Measurements from ENCODE around the gene ASNSD1. TPM values are rescaled to one million over a fixed set of nuclear protein-coding genes. Genes with fewer than 3 reads are reported as not detected.

ASNSD1 gene
- total RNA-seq, 1 experiment from 2014 or later = 48.5 TPM

- Histone ChIP-seq H2BK20ac (ENCODE audit: low read depth, low read length, poor library complexity, severe bottlenecking) (no peak overlapping the region), H2AFZ (ENCODE audit: low read length) (no peak overlapping the region), H2AK5ac (ENCODE audit: insufficient read length, low read length) (no peak overlapping the region), H3K18ac (ENCODE audit: insufficient read length, low read depth, low read length) (no peak overlapping the region), H4K20me1 (ENCODE audit: control insufficient read depth, insufficient read depth, insufficient read length) (no peaks in the 10 kb centered on the region), H3K56ac (ENCODE audit: insufficient read length, low read depth, low read length) (no peak overlapping the region), H3K4me1 (ENCODE audit: insufficient read depth, low read length) (no peaks in the 10 kb centered on the region), H3T11ph (ENCODE audit: low read length) (no peak overlapping the region), H3K23ac (ENCODE audit: insufficient read length, low read depth, low read length) (no peak overlapping the region), H3K27me3 (ENCODE audit: insufficient read depth, low read length) (no peaks in the 10 kb centered on the region), H2BK5ac (ENCODE audit: insufficient read length, low read length) (no peak overlapping the region), H3K79me1 (ENCODE audit: insufficient read depth, low read depth, low read length, poor library complexity, severe bottlenecking) (no peaks in the 10 kb centered on the region), H3K9me3 (ENCODE audit: control insufficient read depth, low read depth, low read length) (no peaks in the 10 kb centered on the region), H4K5ac (ENCODE audit: insufficient read length, low read depth, low read length) (no peak overlapping the region), H3K27ac (ENCODE audit: insufficient read length, low read depth, low read length) (no peak overlapping the region), H2BK120ac (ENCODE audit: low read depth, low read length, poor library complexity, severe bottlenecking) (no peak overlapping the region), H2BK12ac (ENCODE audit: insufficient read length, low read depth, low read length) (no peak overlapping the region), H3K4me2 (ENCODE audit: insufficient read depth, insufficient read length, low read length) (no peak overlapping the region), H3K14ac (ENCODE audit: insufficient read depth, low read length) (no peak overlapping the region), H3K23me2 (ENCODE audit: insufficient read length, low read depth, low read length, poor library complexity, severe bottlenecking) (no peaks in the 10 kb centered on the region), H4K91ac (ENCODE audit: insufficient read length, low read depth, low read length) (no peak overlapping the region), H3K9ac (ENCODE audit: extremely low read depth, insufficient read length, low read length) (no peak overlapping the region), H3K4ac (ENCODE audit: low read depth, low read length) (no peak overlapping the region), H3K79me2 (ENCODE audit: insufficient read depth, low read length) (no peaks in the 10 kb centered on the region), H4K8ac (replicated peaks; ENCODE audit: insufficient read length, low read depth, low read length) (no peak overlapping the region), H2BK15ac (ENCODE audit: low read depth, low read length) (no peak overlapping the region)
- no peaks in the 10 kb centered on the region for H3K9me3 Mint-ChIP-seq
- no peaks in the 10 kb centered on the region for H3K36me3 Mint-ChIP-seq (ENCODE audit: insufficient read depth in 1 of 3, low read depth in 3 of 3)
- no peak for DNase-seq
- TF ChIP-seq CTCF (conservative IDR thresholded peaks at IDR 0.05) = no peak
- H3K4me1 Mint-ChIP-seq = peaks cover 2 to 5% of the 10 kb centered on the region in 2 experiments
- no peak overlapping the region for H3K4me3 Mint-ChIP-seq
- H3K27me3 Mint-ChIP-seq (ENCODE audit: low read depth) = no peaks in the 10 kb centered on the region
- no CpG with 5 or more reads among the region's 3 CpGs for WGBS (ENCODE audit: extremely low coverage, insufficient read length, low lambda C conversion rate)
- H3K27ac Mint-ChIP-seq = no peak overlapping the region
Observed at GRCh38 chr2:189696223-189696622, 35.0 kb downstream of the ASNSD1 start.

Data from H9 (cell line).